GM12878 (cell line): Measurements from ENCODE around the gene DCDC1. TPM values are rescaled to one million over a fixed set of nuclear protein-coding genes. Genes with fewer than 3 reads are reported as not detected.

Experiments used
- ATAC-seq: fragments of 200-7000 bp; cut with Tn5 transposase; 3 replicates; pipeline ENCODE4 v1.9.1; 2020; ENCODE audit warnings: mild to moderate bottlenecking, moderate library complexity
- BruUV-seq: library from RNA; stranded (reverse); fragments of 400-500 nt; replicated peaks from 2 replicates; lab custom pipeline; 2021; lab: Mats Ljungman, UMichigan
- CTCF ChIA-PET: fragments of 300-600 bp; sonication (Branson Sonifier 250); formaldehyde crosslinking; extraction: SDS; loops from one replicate; lab custom pipeline; 2021; ENCODE audit warnings: inconsistent platforms; lab: Yijun Ruan, JAX
- POLR2A ChIA-PET: fragments of 350-600 bp; formaldehyde crosslinking; extraction: SDS; loops from one replicate; lab custom pipeline; 2021; ENCODE audit warnings: inconsistent platforms; lab: Charles Lee
- RAD21 ChIA-PET: fragments of 300-600 bp; sonication (Branson Sonifier 250); formaldehyde crosslinking; loops from one replicate; lab custom pipeline; 2023; ENCODE audit warnings: antibody characterized with exemption; ENCODE audit not compliant: unreplicated experiment; lab: Charles Lee
- SMC1A ChIA-PET: fragments of 300-600 bp; sonication (Branson Sonifier 250); formaldehyde crosslinking; loops from one replicate; lab custom pipeline; 2023; ENCODE audit not compliant: unreplicated experiment, uncharacterized antibody; lab: Charles Lee
- DNase-seq: peaks from one replicate; pipeline ENCODE4 v3.0.0-alpha.2; 2011; ENCODE audit warnings: low read depth, low spot score
- FAIRE-seq: peaks from 3 replicates; lab custom pipeline; 2011; peaks lifted over from hg19 to GRCh38; lab: Jason Lieb, UNC
- H2AFZ ChIP-seq: 2 replicates; pipeline ENCODE4 v1.6.0; 2011; ENCODE audit warnings: low read depth, low read length, control low read depth; ENCODE audit not compliant: control insufficient read depth
- H3K27ac ChIP-seq: 2 replicates; pipeline ENCODE4 v1.5.1; 2011; ENCODE audit warnings: control low read depth; ENCODE audit not compliant: control insufficient read depth, insufficient read depth
- H3K27me3 ChIP-seq, 2 experiments: replicated peaks in 1 of 2; 2 replicates each; pipeline versions ENCODE4 v1.6.0 to v1.6.1; 2011; ENCODE audit warnings: low read length in 1 of 2; ENCODE audit not compliant: control insufficient read depth in 2 of 2, insufficient read depth in 2 of 2
- H3K36me3 ChIP-seq, 2 experiments: 2 replicates each; pipeline ENCODE4 v1.5.1; 2011; ENCODE audit warnings: low read length in 1 of 2; ENCODE audit not compliant: control insufficient read depth in 2 of 2, insufficient read depth in 2 of 2
- H3K4me1 ChIP-seq: 2 replicates; pipeline ENCODE4 v1.6.1; 2011; ENCODE audit warnings: mild to moderate bottlenecking, low read length, moderate library complexity, mixed read lengths; ENCODE audit not compliant: control insufficient read depth, insufficient read depth
- H3K4me2 ChIP-seq: 2 replicates; pipeline ENCODE4 v1.6.0; 2011; ENCODE audit warnings: control low read depth; ENCODE audit not compliant: control insufficient read depth, insufficient read depth
- H3K4me3 ChIP-seq: fragments of 200-600 bp; sonication (generic); 2 replicates; pipeline ENCODE4 v1.5.1; 2016
- H3K79me2 ChIP-seq: 2 replicates; pipeline ENCODE4 v1.6.0; 2011; ENCODE audit warnings: low read length; ENCODE audit not compliant: control insufficient read depth, insufficient read depth
- H3K9ac ChIP-seq: 2 replicates; pipeline ENCODE4 v1.8.0; 2011; ENCODE audit warnings: low read length, control low read depth, mixed read lengths; ENCODE audit not compliant: control insufficient read depth, insufficient read depth
- H3K9me3 ChIP-seq: replicated peaks from 3 replicates; pipeline ENCODE4 v1.5.1; 2011; ENCODE audit warnings: mild to moderate bottlenecking, low read length; ENCODE audit not compliant: control insufficient read depth, insufficient read depth
- H4K20me1 ChIP-seq: 2 replicates; pipeline ENCODE4 v1.6.0; 2011; ENCODE audit not compliant: control insufficient read depth, insufficient read depth
- CBX5 ChIP-seq: sonication (generic); IDR thresholded peaks from 2 replicates; pipeline ENCODE4 v1.6.1; 2016; ENCODE audit warnings: low read depth, moderate library complexity, mild to moderate bottlenecking, inconsistent platforms
- IKZF1 ChIP-seq: fragments of 450-650 bp; conservative IDR thresholded peaks from 2 replicates; pipeline ENCODE4 v1.6.1; 2017; ENCODE audit warnings: antibody characterized with exemption, mild to moderate bottlenecking
- MEF2A ChIP-seq: IDR thresholded peaks from 2 replicates; pipeline ENCODE4 v1.6.1; 2011; ENCODE audit warnings: low read depth, mild to moderate bottlenecking, low read length, moderate library complexity; ENCODE audit not compliant: insufficient read depth
- NR2C1 ChIP-seq: fragments of 450-650 bp; IDR thresholded peaks from 2 replicates; pipeline ENCODE4 v1.6.1; 2017; ENCODE audit warnings: antibody characterized with exemption, mild to moderate bottlenecking, moderate library complexity
- PML ChIP-seq: IDR thresholded peaks from 2 replicates; pipeline ENCODE4 v1.6.1; 2012; ENCODE audit warnings: low read length, inconsistent platforms
- SMC3 ChIP-seq: IDR thresholded peaks from 2 replicates; pipeline ENCODE4 v1.6.1; 2011; ENCODE audit warnings: low read length, improper control_type of control experiment, borderline replicate concordance
- SPI1 ChIP-seq: IDR thresholded peaks from 2 replicates; pipeline ENCODE4 v1.6.1; 2011; ENCODE audit warnings: low read depth, mild to moderate bottlenecking, low read length, moderate library complexity, borderline replicate concordance; ENCODE audit not compliant: insufficient read depth
- SUPT20H ChIP-seq: IDR thresholded peaks from 2 replicates; pipeline ENCODE4 v1.6.1; 2011; ENCODE audit warnings: low read depth, mild to moderate bottlenecking, low read length, moderate library complexity, borderline replicate concordance; ENCODE audit not compliant: control insufficient read depth
- SUZ12 ChIP-seq: fragments of 200-600 bp; sonication (generic); IDR thresholded peaks from one replicate; pipeline ENCODE4 v1.6.1; 2018; ENCODE audit warnings: antibody characterized with exemption, mild to moderate bottlenecking; ENCODE audit not compliant: unreplicated experiment
- TAF1 ChIP-seq: IDR thresholded peaks from 2 replicates; pipeline ENCODE4 v1.6.1; 2011; ENCODE audit warnings: mild to moderate bottlenecking, low read depth, low read length, borderline replicate concordance
- YBX1 ChIP-seq: fragments of 450-650 bp; IDR thresholded peaks from 2 replicates; pipeline ENCODE4 v1.6.1; 2016; ENCODE audit warnings: antibody characterized with exemption
- YY1 ChIP-seq: IDR thresholded peaks from 2 replicates; pipeline ENCODE4 v1.6.1; 2011; ENCODE audit warnings: low read depth, mild to moderate bottlenecking, low read length
- WGBS: methylation state at CpG from one replicate; pipeline ENCODE4 v1.1.6; 2016; ENCODE audit warnings: low lambda C conversion rate; ENCODE audit not compliant: insufficient replicate concordance, insufficient coverage; ENCODE audit errors: missing lambda C conversion rate; 5-methylcytosine and 5-hydroxymethylcytosine counted together
- in situ Hi-C: fragments of 300-500 bp; cut with MboI; formaldehyde crosslinking; loops from 9 replicates; pipeline ENCODE4 v1.14.3; 2018; ENCODE audit warnings: mixed read lengths
- intact Hi-C: fragments of 100-400 bp; cut with micrococcal nuclease; formaldehyde crosslinking; loops from one replicate; pipeline ENCODE4 v1.14.2; 2022; ENCODE audit not compliant: unreplicated experiment
- polyA plus RNA-seq, 11 experiments: library from polyadenylated mRNA; depleted of rRNA in 4 of 11; unstranded in 6 of 11; stranded (reverse) in 5 of 11; fragments of >200 nt; fragmentation: Nextera tagmentation in 4 of 11; fragmentation: Illumina TruSeq in 1 of 11; extraction: Ambion mirVana in 4 of 11; extraction: Trizol in 1 of 11; gene quantifications; 1 replicate in 1 of 11; 2 replicates in 10 of 11; pipeline versions ENCODE4 v1.2.1 to v1.2.3, GENCODE V29; 2011 to 2016; ENCODE audit warnings: inconsistent platforms in 2 of 11, missing spikeins in 2 of 11, low read depth in 1 of 11
- total RNA-seq, 4 experiments: library from RNA; depleted of rRNA in 3 of 4; stranded (reverse); fragments of >200 nt in 3 of 4; fragmentation: Illumina TruSeq in 1 of 4; extraction: Trizol in 1 of 4; gene quantifications; 2 replicates each; pipeline versions ENCODE4 v1.2.1 to v1.2.3, GENCODE V29; 2013 to 2021
- TF ChIP-seq, protein P1 (sequence below): fragments of 450-650 bp; IDR thresholded peaks from 2 replicates; pipeline ENCODE4 v1.6.1; 2016; ENCODE audit warnings: mild to moderate bottlenecking
- TF ChIP-seq, protein P2 (sequence below): fragments of 450-650 bp; formaldehyde crosslinking; IDR thresholded peaks from 2 replicates; pipeline ENCODE4 v1.5.0; 2022; ENCODE audit warnings: mild to moderate bottlenecking, missing genetic modification characterization
- TF ChIP-seq, protein P3 (sequence below): IDR thresholded peaks from 2 replicates; pipeline ENCODE4 v1.6.1; 2012; ENCODE audit warnings: low read depth, low read length, improper control_type of control experiment

The DCDC1 gene
- total and polyA plus RNA-seq, 10 of the 15 experiments (the other 5 are each of a cell fraction or from before 2014, with no cell fraction given) = not detected

DNA sequence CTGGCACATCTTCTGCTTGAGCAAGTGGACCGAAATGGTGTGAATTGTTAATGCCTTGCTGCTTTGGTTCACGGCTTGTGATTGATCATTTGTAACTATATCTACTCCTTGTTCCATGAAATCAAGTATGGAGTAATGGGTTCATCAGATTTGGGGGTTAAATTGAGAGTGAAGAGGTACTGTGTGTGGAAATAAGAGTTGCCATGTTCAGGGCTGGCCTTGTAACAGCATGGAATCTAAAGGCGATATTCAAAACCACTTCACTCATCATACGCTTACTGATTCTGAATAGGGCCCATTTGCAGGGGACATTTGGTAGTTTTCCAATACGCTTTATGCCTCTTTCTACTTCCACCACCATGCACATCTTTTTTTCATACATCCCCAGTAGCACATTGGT lies 122.2 kb downstream of the DCDC1 start:
- Histone ChIP-seq H3K27me3 (no peaks in the 10 kb centered on the region; a peak in 1 of 4 replicates), H3K36me3 (no peaks in the 10 kb centered on the region; a peak in 1 of 4 replicates), H3K9me3 (no peaks in the 10 kb centered on the region), H4K20me1 (no peaks in the 10 kb centered on the region), H3K79me2 (no peaks in the 10 kb centered on the region), H3K9ac (no peak overlapping the region), H3K4me3 (no peak overlapping the region), H3K27ac (no peak overlapping the region), H3K4me2 (no peak overlapping the region), H3K4me1 (no peaks in the 10 kb centered on the region), H2AFZ (no peak overlapping the region)
- TF ChIP-seq TAF1 (no peak), MEF2A (no peak), SUZ12 (no peak), SPI1 (no peak), YY1 (no peak), IKZF1 (no peak), SUPT20H (no peak), PML (no peak), YBX1 (no peak), CBX5 (no peak), SMC3 (no peak), NR2C1 (no peak)
- TF ChIP-seq, protein P1, sequence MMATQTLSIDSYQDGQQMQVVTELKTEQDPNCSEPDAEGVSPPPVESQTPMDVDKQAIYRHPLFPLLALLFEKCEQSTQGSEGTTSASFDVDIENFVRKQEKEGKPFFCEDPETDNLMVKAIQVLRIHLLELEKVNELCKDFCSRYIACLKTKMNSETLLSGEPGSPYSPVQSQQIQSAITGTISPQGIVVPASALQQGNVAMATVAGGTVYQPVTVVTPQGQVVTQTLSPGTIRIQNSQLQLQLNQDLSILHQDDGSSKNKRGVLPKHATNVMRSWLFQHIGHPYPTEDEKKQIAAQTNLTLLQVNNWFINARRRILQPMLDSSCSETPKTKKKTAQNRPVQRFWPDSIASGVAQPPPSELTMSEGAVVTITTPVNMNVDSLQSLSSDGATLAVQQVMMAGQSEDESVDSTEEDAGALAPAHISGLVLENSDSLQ = no peak
- TF ChIP-seq, protein P2, sequence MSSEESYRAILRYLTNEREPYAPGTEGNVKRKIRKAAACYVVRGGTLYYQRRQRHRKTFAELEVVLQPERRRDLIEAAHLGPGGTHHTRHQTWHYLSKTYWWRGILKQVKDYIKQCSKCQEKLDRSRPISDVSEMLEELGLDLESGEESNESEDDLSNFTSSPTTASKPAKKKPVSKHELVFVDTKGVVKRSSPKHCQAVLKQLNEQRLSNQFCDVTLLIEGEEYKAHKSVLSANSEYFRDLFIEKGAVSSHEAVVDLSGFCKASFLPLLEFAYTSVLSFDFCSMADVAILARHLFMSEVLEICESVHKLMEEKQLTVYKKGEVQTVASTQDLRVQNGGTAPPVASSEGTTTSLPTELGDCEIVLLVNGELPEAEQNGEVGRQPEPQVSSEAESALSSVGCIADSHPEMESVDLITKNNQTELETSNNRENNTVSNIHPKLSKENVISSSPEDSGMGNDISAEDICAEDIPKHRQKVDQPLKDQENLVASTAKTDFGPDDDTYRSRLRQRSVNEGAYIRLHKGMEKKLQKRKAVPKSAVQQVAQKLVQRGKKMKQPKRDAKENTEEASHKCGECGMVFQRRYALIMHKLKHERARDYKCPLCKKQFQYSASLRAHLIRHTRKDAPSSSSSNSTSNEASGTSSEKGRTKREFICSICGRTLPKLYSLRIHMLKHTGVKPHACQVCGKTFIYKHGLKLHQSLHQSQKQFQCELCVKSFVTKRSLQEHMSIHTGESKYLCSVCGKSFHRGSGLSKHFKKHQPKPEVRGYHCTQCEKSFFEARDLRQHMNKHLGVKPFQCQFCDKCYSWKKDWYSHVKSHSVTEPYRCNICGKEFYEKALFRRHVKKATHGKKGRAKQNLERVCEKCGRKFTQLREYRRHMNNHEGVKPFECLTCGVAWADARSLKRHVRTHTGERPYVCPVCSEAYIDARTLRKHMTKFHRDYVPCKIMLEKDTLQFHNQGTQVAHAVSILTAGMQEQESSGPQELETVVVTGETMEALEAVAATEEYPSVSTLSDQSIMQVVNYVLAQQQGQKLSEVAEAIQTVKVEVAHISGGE (CRISPR knock-in tag) = no peak
- TF ChIP-seq, protein P3, sequence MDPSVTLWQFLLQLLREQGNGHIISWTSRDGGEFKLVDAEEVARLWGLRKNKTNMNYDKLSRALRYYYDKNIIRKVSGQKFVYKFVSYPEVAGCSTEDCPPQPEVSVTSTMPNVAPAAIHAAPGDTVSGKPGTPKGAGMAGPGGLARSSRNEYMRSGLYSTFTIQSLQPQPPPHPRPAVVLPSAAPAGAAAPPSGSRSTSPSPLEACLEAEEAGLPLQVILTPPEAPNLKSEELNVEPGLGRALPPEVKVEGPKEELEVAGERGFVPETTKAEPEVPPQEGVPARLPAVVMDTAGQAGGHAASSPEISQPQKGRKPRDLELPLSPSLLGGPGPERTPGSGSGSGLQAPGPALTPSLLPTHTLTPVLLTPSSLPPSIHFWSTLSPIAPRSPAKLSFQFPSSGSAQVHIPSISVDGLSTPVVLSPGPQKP = no peak
- ChIA-PET CTCF (interaction anchor here (2.3 kb wide), 1 partner anchor 10 kb away, joined by 12 read pairs; no protein-coding TSS in a partner anchor), SMC1A (interaction anchor here (0.6 kb wide), 1 partner anchor 14 kb away, joined by 3 read pairs; no protein-coding TSS in a partner anchor), POLR2A (no interaction called here), RAD21 (no interaction called here)
- no peak for FAIRE-seq
- ATAC-seq = no peak
- no peak for DNase-seq
- in situ Hi-C loops (loop anchor here (10.0 kb wide), 1 partner anchor 937 kb away; no protein-coding TSS in a partner anchor), intact Hi-C loops (no loop called here)
- BruUV-seq = no TSS peak
- 50% methylated on average over 5 of the region's 5 CpGs for WGBS
